ENCODE results near the gene PDGFB. TPM values are rescaled to one million over a fixed set of nuclear protein-coding genes. Genes with fewer than 3 reads are reported as not detected.

Gene PDGFB
- total RNA-seq, 2 donors from 2014 or later: 10.8 to 12.6 TPM

- H3K4me1 ChIP-seq (ENCODE audit: control insufficient read depth in 1 of 2, low read depth in 2 of 2): peaks cover 0 to 10% of the 10 kb centered on the region in 2 donors
- no peaks in the 10 kb centered on the region for H3K27me3 ChIP-seq (replicated peaks; ENCODE audit: insufficient read depth)
- no peak overlapping the region for H3K4me3 ChIP-seq
- no peak for DNase-seq (ENCODE audit: low spot score)
- ATAC-seq (ENCODE audit: insufficient number of reproducible peaks, low FRiP score, low read depth): no peak
- H3K27ac ChIP-seq: no peak overlapping the region
- H3K36me3 ChIP-seq: no peaks in the 10 kb centered on the region
- no peaks in the 10 kb centered on the region for H3K9me3 ChIP-seq
- TF ChIP-seq CTCF (IDR thresholded peaks at IDR 0.05): no peak
These were observed 24.5 kb upstream of the PDGFB start for GRCh38 chr22:39269095-39269790.

- Histone ChIP-seq H3K4me3 (no peak overlapping the region), H3K27me3 (replicated peaks; ENCODE audit: insufficient read depth) (no peaks in the 10 kb centered on the region), H3K9me3 (no peaks in the 10 kb centered on the region), H3K36me3 (no peaks in the 10 kb centered on the region), H3K27ac (no peak overlapping the region), H3K4me1 (ENCODE audit: control insufficient read depth in 1 of 2, low read depth in 2 of 2) (peaks cover 0 to 10% of the 10 kb centered on the region in 2 donors)
- TF ChIP-seq CTCF (IDR thresholded peaks at IDR 0.05): no peak
- no peak for DNase-seq (ENCODE audit: low spot score)
- no peak for ATAC-seq (ENCODE audit: insufficient number of reproducible peaks, low FRiP score, low read depth)
These were observed 23.9 kb upstream of the PDGFB start for GRCh38 chr22:39268645-39269044.

- no peak for ATAC-seq (ENCODE audit: insufficient number of reproducible peaks, low FRiP score, low read depth)
- Histone ChIP-seq H3K9me3 (no peaks in the 10 kb centered on the region), H3K36me3 (no peaks in the 10 kb centered on the region), H3K4me1 (ENCODE audit: control insufficient read depth in 1 of 2, low read depth in 2 of 2) (peaks cover 0 to 10% of the 10 kb centered on the region in 2 donors), H3K4me3 (no peak overlapping the region), H3K27ac (no peak overlapping the region), H3K27me3 (replicated peaks; ENCODE audit: insufficient read depth) (no peaks in the 10 kb centered on the region)
- no peak for TF ChIP-seq CTCF (IDR thresholded peaks at IDR 0.05)
- DNase-seq (ENCODE audit: low spot score): no peak
These were observed 23.2 kb upstream of the PDGFB start for GRCh38 chr22:39267974-39268373.

GRCh38 chr22:39266398-39267030 is 21.7 kb upstream of the PDGFB start:
- ATAC-seq (ENCODE audit: insufficient number of reproducible peaks, low FRiP score, low read depth) (no peak), DNase-seq (ENCODE audit: low spot score) (no peak)
- H3K36me3 ChIP-seq: no peaks in the 10 kb centered on the region
- no peak for TF ChIP-seq CTCF (IDR thresholded peaks at IDR 0.05)
- no peaks in the 10 kb centered on the region for H3K27me3 ChIP-seq (replicated peaks; ENCODE audit: insufficient read depth)
- peak overlapping the region in 1 of 2 donors; percentile 25 for H3K27ac ChIP-seq
- no peak overlapping the region for H3K4me3 ChIP-seq
- peaks cover 0 to 10% of the 10 kb centered on the region in 2 donors for H3K4me1 ChIP-seq (ENCODE audit: control insufficient read depth in 1 of 2, low read depth in 2 of 2)
- H3K9me3 ChIP-seq: peaks cover 3% of the 10 kb centered on the region

- no peak overlapping the region for H3K27ac ChIP-seq
- H3K36me3 ChIP-seq: no peaks in the 10 kb centered on the region
- DNase-seq (ENCODE audit: low spot score): no peak
- no peak for TF ChIP-seq CTCF (IDR thresholded peaks at IDR 0.05)
- H3K9me3 ChIP-seq: peaks cover 8% of the 10 kb centered on the region
- H3K4me3 ChIP-seq: no peak overlapping the region
- peaks cover 0 to 10% of the 10 kb centered on the region in 2 donors for H3K4me1 ChIP-seq (ENCODE audit: control insufficient read depth in 1 of 2, low read depth in 2 of 2)
- H3K27me3 ChIP-seq (replicated peaks; ENCODE audit: insufficient read depth): no peaks in the 10 kb centered on the region
- no peak for ATAC-seq (ENCODE audit: insufficient number of reproducible peaks, low FRiP score, low read depth)
These were observed 20.5 kb upstream of the PDGFB start for GRCh38 chr22:39265143-39265886.

Data from thoracic aorta (tissue), 2 donors.